GM19043 (cell line): ENCODE results near the gene EPHB6.

Source experiments
- ATAC-seq: cut with Tn5 transposase; IDR thresholded peaks from one replicate; pipeline ENCODE4 v1.9.1; 2021; ENCODE audit warnings: low read depth; ENCODE audit not compliant: unreplicated experiment

Gene EPHB6

GRCh38 chr7:142916508-142916907, 61.6 kb downstream of the EPHB6 start:
- no peak for ATAC-seq

DNA sequence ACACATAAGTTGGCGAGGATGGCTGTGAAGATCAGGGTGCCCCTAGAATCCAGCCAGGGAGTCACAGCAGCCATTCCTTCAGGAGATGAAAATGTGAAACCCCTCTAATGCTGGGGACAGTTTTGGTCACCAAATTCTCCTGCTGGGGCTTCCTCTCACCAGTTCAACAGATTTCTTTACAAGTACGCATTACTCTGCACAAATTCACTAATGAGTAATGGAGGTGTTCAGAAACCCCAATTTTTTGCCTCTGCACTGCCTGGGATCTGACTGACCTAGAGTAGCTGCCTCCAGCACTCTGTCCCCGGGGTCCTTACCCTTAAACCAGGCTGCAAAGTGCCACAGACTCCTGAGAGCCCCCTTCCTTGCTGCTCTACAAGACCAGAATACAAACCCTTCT, 62.6 kb downstream of the EPHB6 start:
- no peak for ATAC-seq

- no peak for ATAC-seq
Observed at GRCh38 chr7:142918901-142919300, 64.0 kb downstream of the EPHB6 start.

GRCh38 chr7:142919656-142920055, 64.8 kb downstream of the EPHB6 start:
- ATAC-seq, result no peak
